ENCODE measurements around the gene SLC7A6OS. TPM values are rescaled to one million over a fixed set of nuclear protein-coding genes. Genes with fewer than 3 reads are reported as not detected.
A peak's percentile ranks its signal among the peaks of the same experiment; 100 is the strongest.

Gene SLC7A6OS
- polyA plus RNA-seq, 3 donors: 9.3 to 10.5 (median 9.7) TPM

GRCh38 chr16:68257906-68258800 lies 52.6 kb downstream of the SLC7A6OS start:
- peak overlapping the region in 1 of 3 experiments; percentile 41 for H3K4me3 ChIP-seq (replicated peaks in 1 of 3; ENCODE audit: low read depth in 2 of 3, low read length in 3 of 3)
- H3K4me1 ChIP-seq (ENCODE audit: control insufficient read depth in 1 of 2, insufficient read depth in 2 of 2, low read length in 2 of 2): peaks cover 22 to 23% of the 10 kb centered on the region in 2 donors
- Mint-ChIP-seq H3K4me1 (peaks cover 28% of the 10 kb centered on the region), H3K27me3 (ENCODE audit: low read depth in 3 of 3) (peaks cover 0 to 3% (median 0%) of the 10 kb centered on the region in 3 donors), H3K36me3 (peaks cover 44 to 66% of the 10 kb centered on the region in 2 donors), H3K9me3 (no peaks in the 10 kb centered on the region), H3K4me3 (peak overlapping the region; percentile 50 to 83), H3K27ac (peak overlapping the region; percentile 72 to 96 (median 93))
- peaks cover 45 to 61% of the 10 kb centered on the region in 2 donors for H3K36me3 ChIP-seq (replicated peaks in 1 of 2; ENCODE audit: control insufficient read depth in 1 of 2, insufficient read depth in 2 of 2, low read length in 2 of 2)
- WGBS (ENCODE audit: insufficient coverage): 16% methylated on average over 10 of the region's 13 CpGs
- H4K20me1 ChIP-seq (ENCODE audit: insufficient read depth, low read length): peaks cover 21% of the 10 kb centered on the region
- no peaks in the 10 kb centered on the region for H3K27me3 ChIP-seq (ENCODE audit: control insufficient read depth in 2 of 2, insufficient read depth in 2 of 2, low read length in 2 of 2)
- peak overlapping the region; percentile 71 to 81 for H3K27ac ChIP-seq (ENCODE audit: low read depth in 1 of 2, low read length in 2 of 2)
- peak overlapping the region; percentile 67 for H2AFZ ChIP-seq (ENCODE audit: insufficient read depth, low read depth, low read length, poor library complexity, severe bottlenecking)
- intact Hi-C loops (cut with micrococcal nuclease): no loop called here
- peaks cover under 1% of the 10 kb centered on the region for H3K79me2 ChIP-seq (ENCODE audit: insufficient read depth, low read length)
- no peaks in the 10 kb centered on the region for H3K9me3 ChIP-seq (replicated peaks in 1 of 2; ENCODE audit: control insufficient read depth in 1 of 2, insufficient read depth in 1 of 2, low read length in 2 of 2)
- peak overlapping the region; percentile 60 for H3K4me2 ChIP-seq (replicated peaks; ENCODE audit: extremely low read depth, low read length, poor library complexity, severe bottlenecking)
- H3K9ac ChIP-seq (ENCODE audit: insufficient read depth, low read length, poor library complexity, severe bottlenecking): peak overlapping the region; percentile 49
- TF ChIP-seq CTCF (IDR thresholded peaks at IDR 0.05): no peak
- peak; percentile 42 to 57 (median 47) for DNase-seq

GRCh38 chr16:68257251-68257905 lies 53.4 kb downstream of the SLC7A6OS start:
- Mint-ChIP-seq H3K27me3 (ENCODE audit: low read depth in 3 of 3) (peaks cover 0 to 2% (median 0%) of the 10 kb centered on the region in 3 donors), H3K27ac (peak overlapping the region; percentile 72 to 96 (median 93)), H3K9me3 (no peaks in the 10 kb centered on the region), H3K36me3 (peaks cover 50 to 73% of the 10 kb centered on the region in 2 donors), H3K4me3 (peak overlapping the region; percentile 6 to 83), H3K4me1 (peaks cover 25% of the 10 kb centered on the region)
- peaks cover 21 to 22% of the 10 kb centered on the region in 2 donors for H3K4me1 ChIP-seq (ENCODE audit: control insufficient read depth in 1 of 2, insufficient read depth in 2 of 2, low read length in 2 of 2)
- H3K9me3 ChIP-seq (replicated peaks in 1 of 2; ENCODE audit: control insufficient read depth in 1 of 2, insufficient read depth in 1 of 2, low read length in 2 of 2): no peaks in the 10 kb centered on the region
- H3K27me3 ChIP-seq (ENCODE audit: control insufficient read depth in 2 of 2, insufficient read depth in 2 of 2, low read length in 2 of 2): no peaks in the 10 kb centered on the region
- TF ChIP-seq CTCF (IDR thresholded peaks at IDR 0.05): no peak
- peak overlapping the region in 1 of 3 experiments; percentile 41 for H3K4me3 ChIP-seq (replicated peaks in 1 of 3; ENCODE audit: low read depth in 2 of 3, low read length in 3 of 3)
- no peaks in the 10 kb centered on the region for H3K79me2 ChIP-seq (ENCODE audit: insufficient read depth, low read length)
- H3K36me3 ChIP-seq (replicated peaks in 1 of 2; ENCODE audit: control insufficient read depth in 1 of 2, insufficient read depth in 2 of 2, low read length in 2 of 2): peaks cover 53 to 68% of the 10 kb centered on the region in 2 donors
- H4K20me1 ChIP-seq (ENCODE audit: insufficient read depth, low read length): peaks cover 21% of the 10 kb centered on the region
- no peak for DNase-seq
- intact Hi-C loops (cut with micrococcal nuclease): no loop called here
- peak overlapping the region; percentile 71 to 81 for H3K27ac ChIP-seq (ENCODE audit: low read depth in 1 of 2, low read length in 2 of 2)
- peak overlapping the region; percentile 49 for H3K9ac ChIP-seq (ENCODE audit: insufficient read depth, low read length, poor library complexity, severe bottlenecking)
- H3K4me2 ChIP-seq (replicated peaks; ENCODE audit: extremely low read depth, low read length, poor library complexity, severe bottlenecking): peak overlapping the region; percentile 60
- 11% methylated on average over 5 of the region's 6 CpGs for WGBS (ENCODE audit: insufficient coverage)
- H2AFZ ChIP-seq (ENCODE audit: insufficient read depth, low read depth, low read length, poor library complexity, severe bottlenecking): peak overlapping the region; percentile 67
